Skin epidermis (tissue), 12 donors: ENCODE data around the gene BANF2.
"Not testable (repeated sequence)": the region's sequence is repeated elsewhere in the genome, so short reads cannot be mapped to it uniquely, and the experiment has no call there.

ENCODE experiments used
- H3K27ac ChIP-seq, 21 experiments: fragments of 200-600 bp; sonication (generic) in 11 of 21; one replicate each; pipeline ENCODE4 v1.5.0; 2020; ENCODE audit warnings: mild to moderate bottlenecking in 3 of 21, inconsistent platforms in 2 of 21, moderate library complexity in 2 of 21
- H3K4me3 ChIP-seq, 7 experiments: fragments of 200-600 bp; sonication (generic) in 2 of 7; one replicate each; pipeline ENCODE4 v1.5.0; 2020; ENCODE audit warnings: inconsistent platforms in 2 of 7, mild to moderate bottlenecking in 2 of 7, moderate library complexity in 1 of 7

The BANF2 gene

GRCh38 chr20:17776551-17776950 lies 76.8 kb downstream of the BANF2 start:
- H3K27ac ChIP-seq, result no peak overlapping the region
- no peak overlapping the region for H3K4me3 ChIP-seq

GRCh38 chr20:17779011-17779410 lies 79.2 kb downstream of the BANF2 start:
- not testable (repeated sequence) for H3K27ac ChIP-seq, H3K4me3 ChIP-seq

DNA sequence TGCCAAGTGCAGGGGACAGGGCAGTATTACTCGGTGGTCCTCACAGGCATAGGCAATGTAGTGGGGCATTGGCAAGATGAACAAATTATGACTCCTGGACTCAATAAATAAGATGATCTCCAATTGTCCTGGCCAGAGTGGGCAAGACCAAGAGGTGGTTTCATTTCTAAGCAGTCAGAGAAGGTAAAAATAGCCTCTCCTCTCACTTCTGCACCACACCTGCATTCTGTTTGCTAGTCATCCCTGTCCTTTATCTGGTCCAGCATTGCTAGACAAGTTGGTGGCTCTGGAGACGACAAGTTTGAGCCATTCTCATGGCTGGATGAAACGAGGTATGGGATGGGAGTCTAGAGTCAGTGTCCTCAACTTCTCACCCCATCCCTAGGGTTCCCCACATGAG lies 83.0 kb downstream of the BANF2 start:
- Histone ChIP-seq H3K4me3 (no peak overlapping the region), H3K27ac (no peak overlapping the region)

DNA sequence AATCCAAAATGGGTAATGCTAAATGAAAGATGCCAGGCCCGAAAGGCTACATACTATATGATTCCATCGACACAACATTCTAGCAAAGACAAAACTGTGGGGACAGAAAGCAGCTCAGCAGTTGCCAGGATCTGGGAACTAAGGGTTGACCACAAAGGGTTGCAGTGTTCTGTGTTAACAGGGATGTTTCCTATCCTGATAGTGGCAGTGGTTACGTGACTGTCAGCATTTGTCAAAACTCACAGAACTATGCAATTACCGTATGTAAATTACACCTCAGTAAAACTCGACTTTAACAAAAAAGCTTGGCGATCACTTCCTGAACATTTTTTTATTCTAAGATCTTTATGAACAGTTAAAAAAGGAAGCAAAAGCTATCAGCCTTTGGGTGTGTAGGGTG lies 83.9 kb downstream of the BANF2 start:
- H3K27ac ChIP-seq, result no peak overlapping the region

GRCh38 chr20:17785007-17785406 lies 85.2 kb downstream of the BANF2 start:
- no peak overlapping the region for H3K4me3 ChIP-seq
- H3K27ac ChIP-seq, result no peak overlapping the region

More for the DNA sequence above, 83.9 kb downstream of the BANF2 start:
- no peak overlapping the region for H3K4me3 ChIP-seq
